GM06990 (cell line): ENCODE data around the gene TMPO.
"Not testable (repeated sequence)": the region's sequence is repeated elsewhere in the genome, so short reads cannot be mapped to it uniquely, and the experiment has no call there.

Experiments
- DNase-seq: peaks from one replicate; pipeline ENCODE4 v3.0.0-alpha.2; 2011; ENCODE audit not compliant: insufficient read length; ENCODE audit errors: extremely low read depth
- H3K27me3 ChIP-seq: replicated peaks from 2 replicates; pipeline ENCODE4 v1.6.0; 2011; ENCODE audit warnings: low read length; ENCODE audit not compliant: control insufficient read depth, insufficient read depth
- H3K36me3 ChIP-seq: 2 replicates; pipeline ENCODE4 v1.5.1; 2011; ENCODE audit warnings: low read length; ENCODE audit not compliant: control insufficient read depth, insufficient read depth
- H3K4me3 ChIP-seq: replicated peaks from 2 replicates; pipeline ENCODE4 v1.5.1; 2011; ENCODE audit warnings: low read depth, mild to moderate bottlenecking, control low read depth, low read length
- TF ChIP-seq, protein P1 (sequence below): IDR thresholded peaks from 2 replicates; pipeline ENCODE4 v1.5.1; 2011; ENCODE audit warnings: low read length, control low read depth, mild to moderate bottlenecking, inconsistent platforms; ENCODE audit not compliant: insufficient read depth, poor library complexity, severe bottlenecking

TMPO gene

DNA sequence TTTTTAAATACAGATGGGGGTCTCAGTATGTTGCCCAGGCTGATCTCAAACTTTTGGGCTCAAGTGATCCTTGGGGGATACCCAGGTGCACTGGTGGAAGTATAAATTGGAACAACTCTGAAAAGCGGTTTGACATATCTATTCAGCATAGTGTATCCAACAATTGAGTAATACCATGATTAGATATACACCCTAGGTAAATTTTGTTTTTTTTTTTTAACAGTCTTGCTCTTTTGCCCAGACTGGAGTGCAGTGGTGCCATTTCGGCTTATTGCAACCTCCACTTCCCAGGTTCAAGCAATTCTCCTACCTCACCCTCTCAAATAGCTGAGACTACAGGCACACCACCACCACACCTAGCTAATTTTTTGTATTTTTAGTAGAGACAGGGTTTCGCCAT is 46.5 kb downstream of the TMPO start:
- DNase-seq: no peak
- no peaks in the 10 kb centered on the region for H3K36me3 ChIP-seq
- no peaks in the 10 kb centered on the region for H3K27me3 ChIP-seq
- H3K4me3 ChIP-seq: no peak overlapping the region
- TF ChIP-seq, protein P1, sequence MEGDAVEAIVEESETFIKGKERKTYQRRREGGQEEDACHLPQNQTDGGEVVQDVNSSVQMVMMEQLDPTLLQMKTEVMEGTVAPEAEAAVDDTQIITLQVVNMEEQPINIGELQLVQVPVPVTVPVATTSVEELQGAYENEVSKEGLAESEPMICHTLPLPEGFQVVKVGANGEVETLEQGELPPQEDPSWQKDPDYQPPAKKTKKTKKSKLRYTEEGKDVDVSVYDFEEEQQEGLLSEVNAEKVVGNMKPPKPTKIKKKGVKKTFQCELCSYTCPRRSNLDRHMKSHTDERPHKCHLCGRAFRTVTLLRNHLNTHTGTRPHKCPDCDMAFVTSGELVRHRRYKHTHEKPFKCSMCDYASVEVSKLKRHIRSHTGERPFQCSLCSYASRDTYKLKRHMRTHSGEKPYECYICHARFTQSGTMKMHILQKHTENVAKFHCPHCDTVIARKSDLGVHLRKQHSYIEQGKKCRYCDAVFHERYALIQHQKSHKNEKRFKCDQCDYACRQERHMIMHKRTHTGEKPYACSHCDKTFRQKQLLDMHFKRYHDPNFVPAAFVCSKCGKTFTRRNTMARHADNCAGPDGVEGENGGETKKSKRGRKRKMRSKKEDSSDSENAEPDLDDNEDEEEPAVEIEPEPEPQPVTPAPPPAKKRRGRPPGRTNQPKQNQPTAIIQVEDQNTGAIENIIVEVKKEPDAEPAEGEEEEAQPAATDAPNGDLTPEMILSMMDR: no peak

DNA sequence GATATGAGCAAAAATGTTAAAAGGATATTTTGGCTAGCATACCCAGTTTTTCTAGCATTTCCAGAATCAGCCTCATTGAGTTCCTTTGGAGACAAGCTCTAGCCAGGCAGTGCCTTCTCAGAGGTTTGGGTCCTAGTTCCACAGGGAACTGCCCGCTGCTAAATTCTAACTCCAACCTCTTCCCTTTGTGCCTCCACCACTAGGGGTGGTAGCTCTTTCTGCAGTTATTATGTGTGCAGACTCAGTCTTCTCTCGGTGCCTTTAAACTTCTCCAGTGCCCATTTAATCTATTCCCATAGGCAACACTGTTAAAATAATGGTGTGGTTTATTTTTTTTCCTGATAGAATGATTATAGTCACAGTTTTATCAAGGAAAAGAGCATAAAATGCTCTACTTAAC is 56.6 kb downstream of the TMPO start:
- H3K36me3 ChIP-seq: no peaks in the 10 kb centered on the region
- H3K27me3 ChIP-seq: no peaks in the 10 kb centered on the region
- no peak overlapping the region for H3K4me3 ChIP-seq
- DNase-seq: no peak
- TF ChIP-seq, protein P1: peak; percentile 42

DNA sequence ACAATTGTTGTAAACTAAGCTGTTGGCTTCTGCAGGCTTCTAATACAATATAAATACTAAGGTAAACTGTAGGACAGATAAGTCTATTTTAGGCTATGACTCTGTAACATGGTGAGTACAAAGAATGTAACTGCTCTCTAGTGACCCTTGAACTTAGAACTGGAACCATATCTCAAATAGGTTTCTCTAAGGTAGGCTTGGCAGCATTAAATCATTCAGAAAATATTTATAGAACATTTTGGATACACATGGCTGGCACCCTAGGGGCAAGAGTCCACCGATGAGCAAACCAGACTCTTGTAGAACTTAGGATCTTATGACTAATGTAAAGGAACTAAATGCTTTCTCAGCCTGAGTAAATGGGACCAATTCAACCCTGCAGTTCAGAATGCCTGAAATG is 58.7 kb downstream of the TMPO start:
- H3K4me3 ChIP-seq: no peak overlapping the region
- no peaks in the 10 kb centered on the region for H3K36me3 ChIP-seq
- no peaks in the 10 kb centered on the region for H3K27me3 ChIP-seq
- TF ChIP-seq, protein P1: no peak
- no peak for DNase-seq

DNA sequence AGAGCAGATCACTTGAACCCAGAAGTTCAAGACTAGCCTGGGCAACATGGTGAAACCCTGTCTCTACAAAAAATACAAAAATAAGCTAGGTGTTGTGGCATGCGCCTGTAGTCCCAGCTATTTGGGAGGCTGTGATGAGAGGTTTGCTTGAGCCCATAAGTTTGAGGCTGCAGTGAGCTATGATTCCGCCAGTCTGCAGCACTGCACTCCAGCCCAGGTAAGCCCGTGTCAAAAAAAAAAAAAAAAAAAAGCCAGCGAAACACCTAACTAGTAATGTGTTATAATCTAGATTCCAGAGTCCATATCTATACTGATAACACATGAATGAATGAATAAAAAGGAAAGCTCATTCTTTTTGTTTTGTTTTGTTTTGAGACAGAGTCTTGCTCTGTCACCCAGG is 59.6 kb downstream of the TMPO start:
- H3K27me3 ChIP-seq: no peaks in the 10 kb centered on the region
- no peak overlapping the region for H3K4me3 ChIP-seq
- TF ChIP-seq, protein P1: no peak
- H3K36me3 ChIP-seq: no peaks in the 10 kb centered on the region
- no peak for DNase-seq

DNA sequence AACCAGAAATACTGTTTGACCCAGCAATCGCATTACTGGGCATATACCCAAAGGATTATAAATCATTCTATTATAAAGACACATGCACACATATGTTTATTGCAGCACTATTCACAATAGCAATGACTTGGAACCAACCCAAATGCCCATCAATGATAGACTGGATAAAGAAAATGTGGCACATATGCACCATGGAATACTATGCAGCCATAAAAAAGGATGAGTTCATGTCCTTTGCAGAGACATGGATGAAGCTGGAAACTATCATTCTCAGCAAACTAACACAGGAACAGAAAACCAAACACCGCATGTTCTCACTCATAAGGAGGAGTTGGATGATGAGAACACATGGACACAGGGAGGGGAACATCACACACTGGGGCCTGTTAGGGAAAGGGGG is 61.4 kb downstream of the TMPO start:
- DNase-seq, H3K36me3 ChIP-seq, H3K4me3 ChIP-seq, H3K27me3 ChIP-seq: not testable (repeated sequence)

DNA sequence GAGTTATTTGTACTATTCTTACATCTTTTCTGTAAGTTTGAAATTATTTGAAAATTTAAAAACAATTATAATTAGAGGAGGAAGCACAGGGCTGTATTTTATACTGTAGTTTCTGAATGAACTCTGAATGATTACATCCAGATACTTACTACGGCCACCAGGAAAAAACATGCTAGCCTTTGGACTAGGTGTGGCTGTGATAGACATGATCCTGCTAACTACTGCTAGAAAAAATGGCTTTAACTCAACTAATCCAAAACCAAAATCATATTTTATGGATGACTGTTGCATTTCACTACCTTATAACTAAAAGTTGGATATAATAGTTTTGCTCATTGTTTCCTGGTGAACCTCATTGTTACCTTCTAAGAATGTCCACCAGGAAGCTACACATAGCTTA is 63.0 kb downstream of the TMPO start:
- DNase-seq: no peak
- H3K36me3 ChIP-seq: no peaks in the 10 kb centered on the region
- H3K27me3 ChIP-seq: no peaks in the 10 kb centered on the region
- no peak overlapping the region for H3K4me3 ChIP-seq
- TF ChIP-seq, protein P1: no peak
